Measurements from ENCODE around the gene GPC3.

Gene GPC3

GRCh38 chrX:133971586-133971985 lies 13.8 kb downstream of the GPC3 start:
- no peak for DNase-seq (ENCODE audit: low read depth in 1 of 2, low spot score in 1 of 2)

- DNase-seq (ENCODE audit: low read depth in 1 of 2, low spot score in 1 of 2) = no peak
Observed at GRCh38 chrX:133970076-133970475, 15.3 kb downstream of the GPC3 start.

- no peak for DNase-seq (ENCODE audit: low read depth in 1 of 2, low spot score in 1 of 2)
Observed at GRCh38 chrX:133969191-133969590, 16.2 kb downstream of the GPC3 start.

- no peak for DNase-seq (ENCODE audit: low read depth in 1 of 2, low spot score in 1 of 2)
Observed at GRCh38 chrX:133968109-133968508, 17.3 kb downstream of the GPC3 start.

DNA sequence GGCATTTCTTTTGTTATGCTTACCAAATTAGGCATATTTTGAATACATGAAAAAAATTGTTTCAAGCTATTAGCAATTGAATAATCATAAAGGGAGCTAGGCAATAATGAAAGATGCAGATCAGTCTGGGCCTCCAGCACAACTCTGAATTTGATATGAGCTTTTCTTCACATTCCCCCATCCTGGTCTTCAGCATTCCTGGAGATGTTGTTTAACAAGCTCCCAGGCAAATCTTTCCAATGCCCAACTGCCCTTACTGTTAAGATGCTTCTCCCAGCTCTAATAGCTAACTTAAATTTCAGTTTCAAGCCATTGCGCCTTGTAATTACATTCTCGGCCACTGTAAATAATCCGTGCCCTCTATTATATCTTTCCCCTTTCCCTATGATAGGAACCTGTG lies 19.2 kb downstream of the GPC3 start:
- no peak for DNase-seq (ENCODE audit: low read depth in 1 of 2, low spot score in 1 of 2)

DNA sequence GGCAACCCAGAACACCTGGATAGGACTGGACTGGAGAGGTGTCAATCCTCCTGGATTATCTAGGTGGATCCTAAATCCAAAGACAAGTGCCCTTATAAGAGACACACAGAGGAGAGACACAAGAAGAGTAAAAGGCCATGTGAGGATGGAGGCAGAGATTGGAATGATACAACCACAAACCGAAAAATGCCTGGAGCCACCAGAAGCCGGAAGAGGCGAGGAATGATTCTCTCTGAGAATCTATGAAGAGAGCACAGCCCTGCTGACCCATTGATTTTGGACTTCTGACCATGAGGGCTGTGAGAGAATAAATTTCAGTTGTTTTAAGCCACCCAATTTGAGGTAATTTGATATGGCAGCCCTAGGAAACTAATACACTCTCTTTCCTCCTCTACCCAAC lies 20.1 kb downstream of the GPC3 start:
- DNase-seq (ENCODE audit: low read depth in 1 of 2, low spot score in 1 of 2) = no peak

DNA sequence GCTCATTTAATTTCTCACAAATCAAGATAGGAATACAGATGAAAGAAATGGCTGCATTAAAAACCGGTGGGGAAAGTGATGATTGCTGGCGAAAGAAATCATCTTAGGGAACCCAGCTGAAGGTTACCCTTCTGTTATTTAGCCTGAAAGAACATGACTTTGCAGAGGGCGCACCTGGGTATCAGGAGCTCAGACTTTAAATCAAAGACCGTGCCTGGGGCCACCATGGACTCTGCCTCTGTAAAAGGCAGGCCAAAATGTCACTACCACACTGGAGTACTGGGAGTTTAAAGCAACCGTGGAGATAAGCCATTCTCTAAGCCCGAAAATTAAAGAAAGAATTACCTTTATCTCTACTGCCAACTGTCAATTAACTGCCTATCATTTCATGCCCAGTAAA lies 24.3 kb downstream of the GPC3 start:
- no peak for DNase-seq (ENCODE audit: low read depth in 1 of 2, low spot score in 1 of 2)

GRCh38 chrX:133959972-133960371 lies 25.4 kb downstream of the GPC3 start:
- DNase-seq (ENCODE audit: low read depth in 1 of 2, low spot score in 1 of 2) = no peak

- no peak for DNase-seq (ENCODE audit: low read depth in 1 of 2, low spot score in 1 of 2)
Observed at GRCh38 chrX:133958997-133959688, 26.3 kb downstream of the GPC3 start.

- DNase-seq (ENCODE audit: low read depth in 1 of 2, low spot score in 1 of 2) = no peak
Observed at GRCh38 chrX:133956570-133957340, 28.6 kb downstream of the GPC3 start.

- DNase-seq (ENCODE audit: low read depth in 1 of 2, low spot score in 1 of 2) = no peak
Observed at GRCh38 chrX:133953785-133954355, 31.5 kb downstream of the GPC3 start.

- DNase-seq (ENCODE audit: low read depth in 1 of 2, low spot score in 1 of 2) = no peak
Observed at GRCh38 chrX:133953078-133953477, 32.3 kb downstream of the GPC3 start.

- DNase-seq (ENCODE audit: low read depth in 1 of 2, low spot score in 1 of 2) = no peak
Observed at GRCh38 chrX:133951098-133951497, 34.3 kb downstream of the GPC3 start.

DNA sequence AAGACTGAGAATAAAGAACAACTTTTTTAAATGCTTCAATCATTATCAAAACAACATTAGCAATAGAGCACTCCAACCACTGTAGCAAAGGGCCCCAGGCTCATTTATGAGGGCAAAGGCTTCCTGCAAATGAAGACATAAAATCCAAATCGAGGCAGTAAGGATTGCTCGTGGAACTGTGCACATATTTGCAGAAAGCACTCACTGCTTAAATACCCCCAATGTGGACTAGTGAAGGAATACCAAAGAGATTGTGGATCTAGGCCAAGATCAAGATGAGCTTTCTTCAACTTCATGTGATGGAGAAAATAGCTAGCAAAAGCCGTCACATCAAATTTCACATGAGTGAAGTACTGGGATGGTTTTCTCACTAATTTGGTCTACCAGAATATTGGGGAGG lies 35.2 kb downstream of the GPC3 start:
- no peak for DNase-seq (ENCODE audit: low read depth in 1 of 2, low spot score in 1 of 2)

DNA sequence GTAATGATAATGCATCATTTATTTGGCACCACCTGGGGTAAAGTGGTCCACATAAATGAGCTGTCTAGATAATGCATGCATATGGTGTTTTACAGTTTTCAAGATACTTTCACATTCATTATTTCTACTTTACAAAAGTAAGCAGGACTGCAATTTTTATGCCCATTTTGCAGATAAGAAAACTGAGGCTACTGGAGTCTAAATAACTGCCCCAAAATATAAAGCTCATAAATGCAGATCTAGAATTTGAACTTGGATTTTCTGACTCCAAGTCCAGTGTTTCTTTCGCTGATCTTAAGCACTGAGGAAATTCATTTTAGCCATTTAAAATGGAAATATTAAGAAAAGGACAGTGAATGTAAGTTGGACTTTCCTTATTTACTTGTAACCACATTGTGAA lies 36.5 kb downstream of the GPC3 start:
- DNase-seq (ENCODE audit: low read depth in 1 of 2, low spot score in 1 of 2) = no peak

- DNase-seq (ENCODE audit: low read depth in 1 of 2, low spot score in 1 of 2) = no peak
Observed at GRCh38 chrX:133947996-133948395, 37.4 kb downstream of the GPC3 start.

GRCh38 chrX:133947022-133947421 lies 38.4 kb downstream of the GPC3 start:
- DNase-seq (ENCODE audit: low read depth in 1 of 2, low spot score in 1 of 2) = no peak

- no peak for DNase-seq (ENCODE audit: low read depth in 1 of 2, low spot score in 1 of 2)
Observed at GRCh38 chrX:133943507-133943906, 41.9 kb downstream of the GPC3 start.

- no peak for DNase-seq (ENCODE audit: low read depth in 1 of 2, low spot score in 1 of 2)
Observed at GRCh38 chrX:133939655-133940302, 45.6 kb downstream of the GPC3 start.

- DNase-seq (ENCODE audit: low read depth in 1 of 2, low spot score in 1 of 2) = no peak
Observed at GRCh38 chrX:133938530-133938929, 46.9 kb downstream of the GPC3 start.

GRCh38 chrX:133937022-133937421 lies 48.4 kb downstream of the GPC3 start:
- no peak for DNase-seq (ENCODE audit: low read depth in 1 of 2, low spot score in 1 of 2)

GRCh38 chrX:133935076-133935475 lies 50.3 kb downstream of the GPC3 start:
- no peak for DNase-seq (ENCODE audit: low read depth in 1 of 2, low spot score in 1 of 2)
